HG03064 (cell line): ENCODE results near the gene CCIN.
"Not testable (repeated sequence)": the region's sequence is repeated elsewhere in the genome, so short reads cannot be mapped to it uniquely, and the experiment has no call there.

Experiments
- ATAC-seq: cut with Tn5 transposase; IDR thresholded peaks from one replicate; pipeline ENCODE4 v1.9.1; 2021; ENCODE audit warnings: low read depth; ENCODE audit not compliant: unreplicated experiment

CCIN gene

GRCh38 chr9:36156116-36156515 is 13.1 kb upstream of the CCIN start:
- no peak for ATAC-seq

GRCh38 chr9:36158122-36158521 is 11.1 kb upstream of the CCIN start:
- no peak for ATAC-seq

GRCh38 chr9:36158917-36159316 is 10.3 kb upstream of the CCIN start:
- no peak for ATAC-seq

- not testable (repeated sequence) for ATAC-seq
Observed at GRCh38 chr9:36159509-36159908, 9.7 kb upstream of the CCIN start.

- ATAC-seq, result not testable (repeated sequence)
Observed at GRCh38 chr9:36160126-36160525, 9.1 kb upstream of the CCIN start.

GRCh38 chr9:36161187-36161586 is 8.0 kb upstream of the CCIN start:
- ATAC-seq, result no peak

GRCh38 chr9:36162211-36162738 is 6.9 kb upstream of the CCIN start:
- no peak for ATAC-seq

- no peak for ATAC-seq
Observed at GRCh38 chr9:36163049-36163785, 6.0 kb upstream of the CCIN start.

GRCh38 chr9:36163786-36164170 is 5.4 kb upstream of the CCIN start:
- ATAC-seq, result no peak

- no peak for ATAC-seq
Observed at GRCh38 chr9:36164372-36164771, 4.8 kb upstream of the CCIN start.

- no peak for ATAC-seq
Observed at GRCh38 chr9:36164989-36165388, 4.2 kb upstream of the CCIN start.

- ATAC-seq, result no peak
Observed at GRCh38 chr9:36165826-36166167, 3.4 kb upstream of the CCIN start.

GRCh38 chr9:36166168-36166927 is 2.8 kb upstream of the CCIN start:
- peak; percentile 78 for ATAC-seq

- ATAC-seq, result no peak
Observed at GRCh38 chr9:36169708-36170107, 520 bp downstream of the CCIN start.

- no peak for ATAC-seq
Observed at GRCh38 chr9:36170531-36170930, 1.3 kb downstream of the CCIN start.

- no peak for ATAC-seq
Observed at GRCh38 chr9:36173861-36174260, 4.7 kb downstream of the CCIN start.

GRCh38 chr9:36174271-36174670 is 5.1 kb downstream of the CCIN start:
- no peak for ATAC-seq

GRCh38 chr9:36174731-36175130 is 5.5 kb downstream of the CCIN start:
- no peak for ATAC-seq

GRCh38 chr9:36175209-36175608 is 6.0 kb downstream of the CCIN start:
- ATAC-seq, result not testable (repeated sequence)

GRCh38 chr9:36176496-36176895 is 7.3 kb downstream of the CCIN start:
- not testable (repeated sequence) for ATAC-seq

- no peak for ATAC-seq
Observed at GRCh38 chr9:36177571-36177970, 8.4 kb downstream of the CCIN start.

GRCh38 chr9:36180243-36180642 is 11.1 kb downstream of the CCIN start:
- not testable (repeated sequence) for ATAC-seq
